Keratinocyte (primary cell): ENCODE data around the gene CPHXL2.

Experiments
- CTCF ChIP-seq, 3 experiments: IDR thresholded peaks in 1 of 3; conservative IDR thresholded peaks in 1 of 3; optimal IDR thresholded peaks in 1 of 3; 2 replicates in 2 of 3; 3 replicates in 1 of 3; pipeline versions ENCODE3 to v1.5.1; 2011; ENCODE audit warnings: low read length in 3 of 3, mild to moderate bottlenecking in 3 of 3, moderate library complexity in 2 of 3, control low read depth in 1 of 3, inconsistent platforms in 1 of 3; ENCODE audit not compliant: insufficient read depth in 2 of 3; ENCODE audit errors: extremely low read depth in 1 of 3
- EZH2 ChIP-seq: IDR thresholded peaks from one replicate; pipeline ENCODE4 v1.6.1; 2012; ENCODE audit warnings: inconsistent platforms, mild to moderate bottlenecking, low read length, moderate library complexity

DNA sequence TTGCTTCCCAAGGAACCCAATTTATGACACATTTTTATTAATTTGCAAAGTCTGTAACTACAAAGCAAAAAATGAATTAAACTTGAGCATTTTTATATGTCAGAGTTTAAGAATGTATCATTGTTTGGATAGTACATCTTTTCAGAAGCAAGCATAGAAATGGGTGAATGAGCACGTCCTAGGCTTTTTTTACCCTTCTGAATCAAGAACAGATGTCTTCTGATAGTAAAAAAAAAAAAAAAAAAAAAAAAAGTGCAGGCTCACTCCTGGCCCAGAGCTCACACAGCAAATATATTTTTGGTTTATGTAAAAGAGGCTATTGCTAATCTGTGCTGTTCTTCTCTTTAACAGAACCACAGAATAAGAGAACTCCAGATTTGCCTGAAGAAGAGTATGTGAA is 22.9 kb downstream of the CPHXL2 start:
- TF ChIP-seq CTCF (optimal IDR thresholded peaks at IDR 0.05 in 1 of 3, IDR thresholded peaks at IDR 0.05 in 1 of 3, conservative IDR thresholded peaks at IDR 0.05 in 1 of 3; ENCODE audit: extremely low read depth in 1 of 3, insufficient read depth in 2 of 3, low read length in 3 of 3) (no peak), EZH2 (no peak)
